SK-N-SH treated with all-trans-retinoic acid at 6 μM for 48 hours (cell line): ENCODE data around the gene DIPK1A.

Source experiments
- ATAC-seq: fragments of 200-7000 bp; cut with Tn5 transposase; 3 replicates; pipeline ENCODE4 v1.9.1; 2020; ENCODE audit warnings: mild to moderate bottlenecking, moderate library complexity
- ARNTL ChIP-seq: fragments of 450-650 bp; formaldehyde crosslinking; IDR thresholded peaks from 2 replicates; pipeline ENCODE4 v1.5.0; 2020; ENCODE audit warnings: low read depth, mild to moderate bottlenecking, moderate library complexity, borderline replicate concordance
- BACH2 ChIP-seq: fragments of 250-450 bp; sonication (Bioruptor Pico); IDR thresholded peaks from 2 replicates; pipeline ENCODE4 v1.9.0; 2021; ENCODE audit warnings: mild to moderate bottlenecking, borderline replicate concordance
- CREB5 ChIP-seq: fragments of 250-450 bp; sonication (Bioruptor Pico); IDR thresholded peaks from 2 replicates; pipeline ENCODE4 v1.5.1; 2020; ENCODE audit warnings: low read depth, mild to moderate bottlenecking, moderate library complexity
- CSDC2 ChIP-seq: fragments of 250-450 bp; sonication (Bioruptor Pico); IDR thresholded peaks from 2 replicates; pipeline ENCODE4 v1.5.0; 2020; ENCODE audit warnings: mild to moderate bottlenecking, moderate library complexity
- ESRRG ChIP-seq: fragments of 250-450 bp; sonication (Bioruptor Pico); IDR thresholded peaks from 2 replicates; pipeline ENCODE4 v1.6.1; 2021; ENCODE audit warnings: mild to moderate bottlenecking
- GLIS3 ChIP-seq: fragments of 250-450 bp; sonication (Bioruptor Pico); IDR thresholded peaks from 2 replicates; pipeline ENCODE4 v1.5.0; 2020; ENCODE audit warnings: mild to moderate bottlenecking, moderate library complexity
- ISL1 ChIP-seq: fragments of 250-450 bp; sonication (Bioruptor Pico); IDR thresholded peaks from 2 replicates; pipeline ENCODE4 v2.1.2; 2022; ENCODE audit warnings: mild to moderate bottlenecking, moderate library complexity
- PATZ1 ChIP-seq: fragments of 250-450 bp; sonication (Bioruptor Pico); IDR thresholded peaks from 2 replicates; pipeline ENCODE4 v1.8.0; 2020; ENCODE audit warnings: mild to moderate bottlenecking, moderate library complexity, borderline replicate concordance
- POU6F1 ChIP-seq: fragments of 250-450 bp; sonication (Bioruptor Pico); IDR thresholded peaks from 2 replicates; pipeline ENCODE4 v1.8.0; 2021; ENCODE audit warnings: low read depth, mild to moderate bottlenecking, moderate library complexity, borderline replicate concordance
- RARB ChIP-seq: fragments of 250-450 bp; sonication (Bioruptor Pico); IDR thresholded peaks from 2 replicates; pipeline ENCODE4 v1.8.0; 2021; ENCODE audit warnings: mild to moderate bottlenecking, moderate library complexity
- SNAI2 ChIP-seq: fragments of 250-450 bp; sonication (Bioruptor Pico); IDR thresholded peaks from 2 replicates; pipeline ENCODE4 v1.5.0; 2020; ENCODE audit warnings: mild to moderate bottlenecking, moderate library complexity
- TCF4 ChIP-seq: fragments of 250-450 bp; sonication (Bioruptor Pico); IDR thresholded peaks from 2 replicates; pipeline ENCODE4 v1.8.0; 2021; ENCODE audit warnings: mild to moderate bottlenecking, moderate library complexity, borderline replicate concordance
- TOX ChIP-seq: fragments of 250-450 bp; sonication (Bioruptor Pico); IDR thresholded peaks from 2 replicates; pipeline ENCODE4 v1.8.0; 2021; ENCODE audit warnings: mild to moderate bottlenecking, moderate library complexity, borderline replicate concordance
- TSHZ2 ChIP-seq: fragments of 250-450 bp; sonication (Bioruptor Pico); IDR thresholded peaks from 2 replicates; pipeline ENCODE4 v1.5.0; 2020; ENCODE audit warnings: mild to moderate bottlenecking, moderate library complexity
- ZC3H10 ChIP-seq: fragments of 250-450 bp; sonication (Bioruptor Pico); IDR thresholded peaks from 2 replicates; pipeline ENCODE4 v1.5.1; 2021; ENCODE audit warnings: mild to moderate bottlenecking, moderate library complexity
- ZFP3 ChIP-seq: fragments of 250-450 bp; sonication (Bioruptor Pico); IDR thresholded peaks from 2 replicates; pipeline ENCODE4 v1.5.0; 2020; ENCODE audit warnings: mild to moderate bottlenecking, moderate library complexity
- ZFP30 ChIP-seq: fragments of 450-650 bp; formaldehyde crosslinking; IDR thresholded peaks from 2 replicates; pipeline ENCODE4 v1.5.0; 2022; ENCODE audit warnings: mild to moderate bottlenecking, moderate library complexity
- ZNF70 ChIP-seq: fragments of 450-650 bp; formaldehyde crosslinking; IDR thresholded peaks from 2 replicates; pipeline ENCODE4 v1.5.0; 2020; ENCODE audit warnings: mild to moderate bottlenecking, moderate library complexity

DIPK1A gene

GRCh38 chr1:92832537-92833114 is 128.6 kb downstream of the DIPK1A start:
- peak; percentile 5; the same call in 2 of the 3 replicates for ATAC-seq
- no peak for TF ChIP-seq PATZ1 (CRISPR knock-in tag)
- TF ChIP-seq ZNF70 (CRISPR knock-in tag) = no peak
- TF ChIP-seq SNAI2 (CRISPR knock-in tag) = no peak
- TF ChIP-seq CREB5 (CRISPR knock-in tag) = 0 out of 2 replicates have a peak, but pooled peaks have one; percentile 39
- TF ChIP-seq, all 23 proteins: peak for 1

GRCh38 chr1:92831762-92832536 is 129.3 kb downstream of the DIPK1A start, which contains the start of gene RPL5:
Gene RPL5, plus strand, starts transcription at chr1:92832040. Its CDS starts 75 bp downstream, at chr1:92832115.
- TF ChIP-seq PATZ1 (CRISPR knock-in tag) = no peak; the same call in 1 of the 2 replicates
- TF ChIP-seq POU6F1 (CRISPR knock-in tag) = peak; percentile 71; the same call in 1 of the 2 replicates
- TF ChIP-seq ISL1 (CRISPR knock-in tag) = no peak
- TF ChIP-seq ARNTL (CRISPR knock-in tag) = no peak
- no peak for TF ChIP-seq ZFP30 (CRISPR knock-in tag)
- TF ChIP-seq ZC3H10 (CRISPR knock-in tag) = no peak
- 0 out of 2 replicates have a peak, but pooled peaks have one; percentile 40 for TF ChIP-seq TSHZ2
- TF ChIP-seq ZFP3 (CRISPR knock-in tag) = no peak
- TF ChIP-seq CREB5 (CRISPR knock-in tag) = no peak
- TF ChIP-seq TCF4 (CRISPR knock-in tag) = no peak
- 0 out of 2 replicates have a peak, but pooled peaks have one; percentile 15 for TF ChIP-seq ESRRG
- peak; percentile 13; the same call in 1 of the 2 replicates for TF ChIP-seq GLIS3 (CRISPR knock-in tag)
- TF ChIP-seq TOX (CRISPR knock-in tag) = no peak
- 0 out of 2 replicates have a peak, but pooled peaks have one; percentile 22 for TF ChIP-seq CSDC2
- peak; percentile 97 for ATAC-seq

GRCh38 chr1:92831368-92831761 is 129.9 kb downstream of the DIPK1A start:
- ATAC-seq = peak; percentile 9
- no peak for TF ChIP-seq ESRRG
- no peak for TF ChIP-seq POU6F1 (CRISPR knock-in tag)
- no peak for TF ChIP-seq CSDC2
- no peak for TF ChIP-seq ARNTL (CRISPR knock-in tag)
- TF ChIP-seq RARB (CRISPR knock-in tag) = no peak
- no peak for TF ChIP-seq BACH2
- no peak for TF ChIP-seq PATZ1 (CRISPR knock-in tag)
- TF ChIP-seq GLIS3 (CRISPR knock-in tag) = no peak
